KOPT-K1 (cell line): ENCODE results near the gene DIAPH1.

Source experiments
- H3K27ac ChIP-seq: fragments of 200-600 bp; sonication (generic); 2 replicates; pipeline ENCODE4 v1.5.1; 2016; ENCODE audit warnings: antibody characterized with exemption, mild to moderate bottlenecking, low read depth, low read length; ENCODE audit not compliant: poor library complexity, severe bottlenecking
- H3K36me3 ChIP-seq: fragments of 200-600 bp; sonication (generic); 2 replicates; pipeline ENCODE4 v1.5.1; 2017; ENCODE audit warnings: antibody characterized with exemption, mild to moderate bottlenecking, low read length, moderate library complexity; ENCODE audit not compliant: insufficient read depth
- H3K9me3 ChIP-seq: fragments of 200-600 bp; sonication (generic); 2 replicates; pipeline ENCODE4 v1.5.1; 2017; ENCODE audit warnings: antibody characterized with exemption, low read length, mild to moderate bottlenecking; ENCODE audit not compliant: insufficient read depth, poor library complexity, severe bottlenecking

The DIAPH1 gene

GRCh38 chr5:141465351-141465750, 153.4 kb downstream of the DIAPH1 start:
- H3K36me3 ChIP-seq = no peaks in the 10 kb centered on the region
- no peaks in the 10 kb centered on the region for H3K9me3 ChIP-seq
- no peak overlapping the region for H3K27ac ChIP-seq
